OCI-LY1 (cell line): ENCODE measurements around the gene TTLL9.

Source experiments
- H2AFZ ChIP-seq: fragments of 200-600 bp; sonication (generic), shearing (Covaris generic); 2 replicates; pipeline ENCODE4 v1.6.0; 2014; ENCODE audit warnings: antibody characterized with exemption, mild to moderate bottlenecking, low read length
- H3F3A ChIP-seq: fragments of 200-600 bp; sonication (generic), shearing (Covaris generic); 2 replicates; pipeline ENCODE4 v1.6.0; 2014; ENCODE audit warnings: mild to moderate bottlenecking, antibody characterized with exemption, low read length, moderate library complexity; ENCODE audit not compliant: insufficient read depth
- H3K27ac ChIP-seq: fragments of 200-600 bp; sonication (generic); 2 replicates; pipeline ENCODE4 v1.5.1; 2014; ENCODE audit warnings: low read length, mixed run types, mild to moderate bottlenecking, low read depth; ENCODE audit not compliant: poor library complexity, severe bottlenecking
- H3K27me3 ChIP-seq: fragments of 200-600 bp; sonication (generic); 2 replicates; pipeline ENCODE4 v1.6.0; 2014; ENCODE audit warnings: antibody characterized with exemption, mild to moderate bottlenecking, low read length, moderate library complexity; ENCODE audit not compliant: insufficient read depth
- H3K36me3 ChIP-seq: fragments of 200-600 bp; sonication (generic); 2 replicates; pipeline ENCODE4 v1.6.1; 2014; ENCODE audit warnings: mild to moderate bottlenecking, antibody characterized with exemption, low read length, moderate library complexity, mixed read lengths; ENCODE audit not compliant: insufficient read depth
- H3K4me1 ChIP-seq: fragments of 200-600 bp; sonication (generic); 2 replicates; pipeline ENCODE4 v1.5.1; 2014; ENCODE audit warnings: mild to moderate bottlenecking, low read length, moderate library complexity; ENCODE audit not compliant: insufficient read depth, severe bottlenecking
- H3K4me2 ChIP-seq: fragments of 200-600 bp; sonication (generic), shearing (Covaris generic); 2 replicates; pipeline ENCODE4 v1.6.1; 2014; ENCODE audit warnings: low read length
- H3K4me3 ChIP-seq: fragments of 200-600 bp; sonication (generic); 2 replicates; pipeline ENCODE4 v1.5.1; 2014; ENCODE audit warnings: low read length, low read depth, mild to moderate bottlenecking, mixed read lengths; ENCODE audit not compliant: poor library complexity, severe bottlenecking
- H3K79me2 ChIP-seq: fragments of 200-600 bp; shearing (Covaris generic); 2 replicates; pipeline ENCODE4 v1.6.1; 2016; ENCODE audit warnings: mixed run types, low read length, mixed read lengths; ENCODE audit not compliant: insufficient read depth
- H3K9ac ChIP-seq: fragments of 200-600 bp; sonication (generic), shearing (Covaris generic); 2 replicates; pipeline ENCODE4 v1.6.1; 2014; ENCODE audit warnings: mild to moderate bottlenecking, low read length, mixed read lengths
- H3K9me2 ChIP-seq: fragments of 200-600 bp; sonication (generic), shearing (Covaris generic); 2 replicates; pipeline ENCODE4 v1.6.1; 2014; ENCODE audit warnings: low read depth, mild to moderate bottlenecking, low read length, mixed read lengths
- H3K9me3 ChIP-seq: fragments of 200-600 bp; shearing (Covaris generic); 2 replicates; pipeline ENCODE4 v1.6.1; 2014; ENCODE audit warnings: low read length, mixed read lengths
- H4K20me1 ChIP-seq: fragments of 200-600 bp; sonication (generic), shearing (Covaris generic); 2 replicates; pipeline ENCODE4 v1.6.0; 2016; ENCODE audit warnings: mild to moderate bottlenecking, low read length; ENCODE audit not compliant: insufficient read depth
- EZH2 ChIP-seq: fragments of 200-600 bp; sonication (generic), shearing (Covaris generic); IDR thresholded peaks from 2 replicates; pipeline ENCODE4 v1.8.0; 2017; ENCODE audit warnings: borderline replicate concordance, mixed run types, mild to moderate bottlenecking, antibody characterized with exemption, low read length, moderate library complexity, mixed read lengths
- TF ChIP-seq, protein P1 (sequence below): fragments of 200-600 bp; sonication (generic), shearing (Covaris generic); IDR thresholded peaks from 2 replicates; pipeline ENCODE4 v1.5.1; 2017; ENCODE audit warnings: mild to moderate bottlenecking, antibody characterized with exemption, low read length, moderate library complexity, mixed read lengths

The TTLL9 gene

DNA sequence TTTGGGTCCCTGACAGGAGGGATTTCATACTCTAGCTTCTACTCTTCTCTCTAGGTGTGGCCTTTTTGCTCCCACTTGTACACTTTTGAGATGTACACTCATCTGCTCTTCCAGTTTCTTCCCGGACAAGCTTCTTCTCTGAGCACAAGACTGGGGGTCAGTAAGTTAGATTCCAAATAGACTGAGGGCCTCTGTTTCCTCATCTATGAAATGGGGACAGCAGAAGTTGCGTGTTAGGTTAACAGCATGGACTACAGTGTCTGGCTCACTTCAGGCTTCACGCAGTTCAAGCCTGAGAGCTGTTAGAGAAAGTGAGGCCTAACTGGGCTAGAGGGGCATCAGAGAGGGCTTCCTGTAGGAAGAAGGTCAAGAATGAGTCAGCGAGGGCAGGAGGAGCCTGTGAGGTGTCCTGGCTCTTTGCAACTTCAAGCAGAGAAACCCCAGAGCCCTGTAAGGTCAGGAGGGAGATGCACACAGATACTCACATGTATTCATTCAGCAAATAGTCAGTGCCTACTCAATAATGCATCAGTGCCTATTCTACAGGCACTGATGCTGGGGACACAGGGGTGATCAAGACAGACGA, 118.1 kb downstream of the TTLL9 start:
- H3K36me3 ChIP-seq = no peaks in the 10 kb centered on the region
- H3K4me1 ChIP-seq = no peaks in the 10 kb centered on the region
- no peaks in the 10 kb centered on the region for H3K79me2 ChIP-seq
- no peak overlapping the region for H3K4me3 ChIP-seq
- no peaks in the 10 kb centered on the region for H3K9me2 ChIP-seq
- no peak for TF ChIP-seq EZH2
- TF ChIP-seq, protein P1, sequence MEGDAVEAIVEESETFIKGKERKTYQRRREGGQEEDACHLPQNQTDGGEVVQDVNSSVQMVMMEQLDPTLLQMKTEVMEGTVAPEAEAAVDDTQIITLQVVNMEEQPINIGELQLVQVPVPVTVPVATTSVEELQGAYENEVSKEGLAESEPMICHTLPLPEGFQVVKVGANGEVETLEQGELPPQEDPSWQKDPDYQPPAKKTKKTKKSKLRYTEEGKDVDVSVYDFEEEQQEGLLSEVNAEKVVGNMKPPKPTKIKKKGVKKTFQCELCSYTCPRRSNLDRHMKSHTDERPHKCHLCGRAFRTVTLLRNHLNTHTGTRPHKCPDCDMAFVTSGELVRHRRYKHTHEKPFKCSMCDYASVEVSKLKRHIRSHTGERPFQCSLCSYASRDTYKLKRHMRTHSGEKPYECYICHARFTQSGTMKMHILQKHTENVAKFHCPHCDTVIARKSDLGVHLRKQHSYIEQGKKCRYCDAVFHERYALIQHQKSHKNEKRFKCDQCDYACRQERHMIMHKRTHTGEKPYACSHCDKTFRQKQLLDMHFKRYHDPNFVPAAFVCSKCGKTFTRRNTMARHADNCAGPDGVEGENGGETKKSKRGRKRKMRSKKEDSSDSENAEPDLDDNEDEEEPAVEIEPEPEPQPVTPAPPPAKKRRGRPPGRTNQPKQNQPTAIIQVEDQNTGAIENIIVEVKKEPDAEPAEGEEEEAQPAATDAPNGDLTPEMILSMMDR = no peak
- H3K27ac ChIP-seq = no peak overlapping the region
- no peaks in the 10 kb centered on the region for H4K20me1 ChIP-seq
- H3K4me2 ChIP-seq = no peak overlapping the region
- no peak overlapping the region for H2AFZ ChIP-seq
- no peaks in the 10 kb centered on the region for H3F3A ChIP-seq
- H3K9ac ChIP-seq = no peak overlapping the region
- H3K9me3 ChIP-seq = no peaks in the 10 kb centered on the region
- no peaks in the 10 kb centered on the region; the same call in 1 of the 2 replicates for H3K27me3 ChIP-seq

DNA sequence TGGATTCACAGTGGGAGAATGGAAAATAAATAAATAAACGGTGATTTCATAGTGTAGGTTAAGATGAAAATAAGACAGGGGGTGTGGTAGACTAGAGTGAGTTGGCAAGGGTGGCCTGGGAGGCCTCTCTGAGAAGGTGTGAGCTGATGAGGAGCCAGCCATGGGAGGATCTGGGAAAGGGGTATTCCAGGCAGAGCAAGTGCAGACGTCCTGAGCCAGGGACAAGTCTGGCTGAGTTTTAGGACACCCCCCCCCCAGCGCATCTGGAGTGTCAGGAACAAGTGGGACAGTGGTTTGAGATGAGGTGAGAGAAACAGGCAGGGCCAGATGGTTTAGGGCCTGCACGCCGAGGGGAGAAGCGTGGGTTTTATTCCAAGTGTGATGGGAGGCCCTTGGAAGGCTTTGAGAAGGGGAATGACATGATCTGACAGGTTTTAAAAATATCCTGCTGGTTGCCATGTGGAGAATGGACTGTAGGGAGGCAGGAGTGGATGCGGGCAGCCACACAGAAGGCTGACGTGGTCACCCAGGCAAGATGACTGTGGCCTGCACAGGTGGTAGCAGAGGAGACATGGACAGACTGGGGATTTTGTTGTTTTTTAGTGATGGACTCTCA, 118.7 kb downstream of the TTLL9 start:
- TF ChIP-seq, protein P1 = no peak
- TF ChIP-seq EZH2 = no peak
- H3K27me3 ChIP-seq = no peaks in the 10 kb centered on the region; the same call in 1 of the 2 replicates
- H3F3A ChIP-seq = no peaks in the 10 kb centered on the region
- H3K27ac ChIP-seq = no peak overlapping the region
- H3K4me2 ChIP-seq = no peak overlapping the region
- H4K20me1 ChIP-seq = no peaks in the 10 kb centered on the region
- H2AFZ ChIP-seq = no peak overlapping the region
- no peaks in the 10 kb centered on the region for H3K36me3 ChIP-seq
- no peaks in the 10 kb centered on the region for H3K9me2 ChIP-seq
- H3K9ac ChIP-seq = no peak overlapping the region
- H3K4me3 ChIP-seq = no peak overlapping the region
- no peaks in the 10 kb centered on the region for H3K79me2 ChIP-seq
- H3K9me3 ChIP-seq = no peaks in the 10 kb centered on the region
- H3K4me1 ChIP-seq = no peaks in the 10 kb centered on the region

DNA sequence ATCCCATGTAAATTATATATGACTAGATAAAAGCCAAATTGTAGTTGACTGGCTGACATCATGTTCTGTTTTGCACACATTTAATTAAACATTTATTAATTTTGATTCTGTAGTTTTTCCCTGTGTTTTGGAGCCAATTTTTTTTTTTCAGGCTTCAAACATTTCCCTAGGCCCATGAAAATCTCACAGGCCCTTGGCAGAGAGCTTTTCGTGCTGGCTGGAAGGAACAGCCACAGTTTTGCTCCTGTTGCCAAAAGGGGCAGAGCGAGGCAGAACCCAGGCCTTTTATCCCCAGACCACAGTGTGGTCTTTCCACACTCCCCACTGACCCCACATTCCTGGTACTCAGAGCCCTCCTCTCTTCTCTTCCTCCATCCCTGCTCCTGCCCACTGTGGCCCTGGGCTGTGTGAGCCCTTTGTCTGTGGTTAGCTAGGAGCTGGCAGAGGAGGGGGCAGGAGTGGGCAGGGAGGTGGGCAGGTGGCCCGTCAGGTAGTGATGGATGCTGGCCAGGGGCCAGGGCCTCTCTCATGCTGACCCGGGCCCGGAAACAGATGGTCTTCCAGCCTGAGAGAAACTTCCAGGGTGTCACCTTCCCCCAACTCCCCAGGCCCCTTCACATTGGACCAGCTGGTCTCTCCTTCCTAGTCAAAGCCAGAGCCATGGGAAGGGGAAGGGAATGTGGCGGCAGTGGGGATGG, 120.4 kb downstream of the TTLL9 start:
- H4K20me1 ChIP-seq = no peaks in the 10 kb centered on the region
- no peaks in the 10 kb centered on the region for H3K36me3 ChIP-seq
- H3F3A ChIP-seq = no peaks in the 10 kb centered on the region
- no peak overlapping the region for H3K27ac ChIP-seq
- no peaks in the 10 kb centered on the region for H3K4me1 ChIP-seq
- no peak overlapping the region for H3K4me3 ChIP-seq
- no peak overlapping the region for H2AFZ ChIP-seq
- no peak for TF ChIP-seq EZH2
- TF ChIP-seq, protein P1 = no peak
- no peaks in the 10 kb centered on the region; the same call in 1 of the 2 replicates for H3K27me3 ChIP-seq
- no peak overlapping the region for H3K9ac ChIP-seq
- no peak overlapping the region for H3K4me2 ChIP-seq
- H3K79me2 ChIP-seq = no peaks in the 10 kb centered on the region
- H3K9me2 ChIP-seq = no peaks in the 10 kb centered on the region
- no peaks in the 10 kb centered on the region for H3K9me3 ChIP-seq
